Measurements from ENCODE around the gene GPR17. TPM values are rescaled to one million over a fixed set of nuclear protein-coding genes. Genes with fewer than 3 reads are reported as not detected.

GPR17 gene
- total and polyA plus RNA-seq, 12 donors: 0.11 to 2.0 (median 0.35) TPM; not detected in 8

- Histone ChIP-seq H3K4me3 (no peak overlapping the region), H3K27me3 (no peaks in the 10 kb centered on the region), H3K36me3 (replicated peaks in 1 of 2) (no peaks in the 10 kb centered on the region), H3K4me1 (replicated peaks in 1 of 2) (no peaks in the 10 kb centered on the region), H3K27ac (no peak overlapping the region), H3K9me3 (replicated peaks in 1 of 3) (no peaks in the 10 kb centered on the region)
- no peak for DNase-seq
- 76 to 90% (median 86%) methylated on average over 8 of the region's 8 CpGs for WGBS, 4 donors
- intact Hi-C loops (cut with DNase I): no loop called here
- TF ChIP-seq CTCF (IDR thresholded peaks at IDR 0.05) (no peak), POLR2A (IDR thresholded peaks at IDR 0.05) (no peak)
Measured at GRCh38 chr2:127654838-127655175, 8.9 kb downstream of the GPR17 start.

- Histone ChIP-seq H3K4me3 (no peak overlapping the region), H3K9me3 (replicated peaks in 1 of 3) (no peaks in the 10 kb centered on the region), H3K27me3 (no peaks in the 10 kb centered on the region), H3K36me3 (replicated peaks in 1 of 2) (no peaks in the 10 kb centered on the region), H3K4me1 (replicated peaks in 1 of 2) (no peaks in the 10 kb centered on the region), H3K27ac (peak overlapping the region in 1 of 5 donors; percentile 1)
- 77 to 90% (median 88%) methylated on average over 14 to 16 of the region's 16 CpGs for WGBS, 4 donors
- intact Hi-C loops (cut with DNase I): no loop called here
- DNase-seq: no peak
- TF ChIP-seq CTCF (IDR thresholded peaks at IDR 0.05): no peak
- no peak for TF ChIP-seq POLR2A (IDR thresholded peaks at IDR 0.05)
Measured at GRCh38 chr2:127655209-127656073, 9.5 kb downstream of the GPR17 start.

- TF ChIP-seq POLR2A (IDR thresholded peaks at IDR 0.05): no peak
- no peak for TF ChIP-seq CTCF (IDR thresholded peaks at IDR 0.05)
- no peak for DNase-seq
- peak overlapping the region in 1 of 5 donors; percentile 10 for H3K27ac ChIP-seq
- intact Hi-C loops (cut with DNase I): no loop called here
- H3K9me3 ChIP-seq (replicated peaks in 1 of 3): no peaks in the 10 kb centered on the region
- H3K4me1 ChIP-seq (replicated peaks in 1 of 2): no peaks in the 10 kb centered on the region
- 84 to 90% (median 86%) methylated on average over 12 to 15 of the region's 15 CpGs for WGBS, 4 donors
- H3K4me3 ChIP-seq: no peak overlapping the region
- H3K27me3 ChIP-seq: no peaks in the 10 kb centered on the region
- H3K36me3 ChIP-seq (replicated peaks in 1 of 2): no peaks in the 10 kb centered on the region
Measured at GRCh38 chr2:127656569-127657231, 10.7 kb downstream of the GPR17 start.

GRCh38 chr2:127657232-127657595 is 11.3 kb downstream of the GPR17 start:
- H3K27me3 ChIP-seq: no peaks in the 10 kb centered on the region
- DNase-seq: no peak
- intact Hi-C loops (cut with DNase I): no loop called here
- no peaks in the 10 kb centered on the region for H3K36me3 ChIP-seq (replicated peaks in 1 of 2)
- no peaks in the 10 kb centered on the region for H3K4me1 ChIP-seq (replicated peaks in 1 of 2)
- no peaks in the 10 kb centered on the region for H3K9me3 ChIP-seq (replicated peaks in 1 of 3)
- 85 to 90% (median 87%) methylated on average over 5 to 17 of the region's 17 CpGs for WGBS, 4 donors
- no peak overlapping the region for H3K4me3 ChIP-seq
- peak overlapping the region in 1 of 5 donors; percentile 10 for H3K27ac ChIP-seq
- TF ChIP-seq CTCF (IDR thresholded peaks at IDR 0.05): no peak
- no peak for TF ChIP-seq POLR2A (IDR thresholded peaks at IDR 0.05)

Data from adrenal gland (tissue), 12 donors.